Activated CD4-positive, alpha-beta memory T cell treated with anti-CD3 and anti-CD28 coated beads for 36 hours (primary cell): ENCODE data around the gene COG4. TPM values are rescaled to one million over a fixed set of nuclear protein-coding genes. Genes with fewer than 3 reads are reported as not detected.
A peak's percentile ranks its signal among the peaks of the same experiment; 100 is the strongest.

Experiments
- CTCF ChIA-PET: fragments of 350-600 bp; sonication (Branson Sonifier 250); formaldehyde crosslinking; loops from one replicate; lab custom pipeline; 2021; ENCODE audit warnings: antibody characterized with exemption, inconsistent platforms; lab: Charles Lee
- POLR2A ChIA-PET: fragments of 350-600 bp; sonication (Branson Sonifier 250); formaldehyde crosslinking; loops from one replicate; lab custom pipeline; 2021; ENCODE audit warnings: antibody characterized with exemption; lab: Charles Lee
- DNase-seq: peaks from one replicate; pipeline ENCODE4 v3.0.0-alpha.2; 2020
- H3K27ac Mint-ChIP-seq: one replicate; pipeline ENCODE4 v1.8.0; 2021; ENCODE audit warnings: mixed read lengths
- H3K27me3 Mint-ChIP-seq: one replicate; pipeline ENCODE4 v1.8.0; 2021; ENCODE audit warnings: mixed read lengths
- H3K36me3 Mint-ChIP-seq: one replicate; pipeline ENCODE4 v1.8.0; 2021; ENCODE audit warnings: mixed read lengths
- H3K4me1 Mint-ChIP-seq: one replicate; pipeline ENCODE4 v1.8.0; 2021; ENCODE audit warnings: low read depth, mixed read lengths
- H3K4me3 Mint-ChIP-seq: one replicate; pipeline ENCODE4 v1.8.0; 2021; ENCODE audit warnings: mild to moderate bottlenecking, mixed read lengths
- H3K9me3 Mint-ChIP-seq: one replicate; pipeline ENCODE4 v1.8.0; 2021; ENCODE audit warnings: mixed read lengths
- intact Hi-C: fragments of 100-400 bp; cut with micrococcal nuclease; formaldehyde crosslinking; loops from one replicate; pipeline ENCODE4 v1.15.1; 2023
- total RNA-seq, 2 experiments: library from RNA; stranded (reverse); gene quantifications; one replicate each; pipeline ENCODE4 v1.2.3, GENCODE V29; 2021

COG4 gene
- total RNA-seq, 2 experiments from 2014 or later, result 35.9 to 40.2 TPM

- H3K36me3 Mint-ChIP-seq, result peaks cover 2% of the 10 kb centered on the region
- ChIA-PET CTCF (no interaction called here), POLR2A (interaction anchor here (0.6 kb wide), 1 partner anchor 74 kb away, joined by 3 read pairs; no protein-coding TSS in a partner anchor)
- H3K9me3 Mint-ChIP-seq, result no peaks in the 10 kb centered on the region
- no peak overlapping the region for H3K4me3 Mint-ChIP-seq
- H3K4me1 Mint-ChIP-seq, result no peaks in the 10 kb centered on the region
- no peaks in the 10 kb centered on the region for H3K27me3 Mint-ChIP-seq
- DNase-seq, result no peak
- intact Hi-C loops, result no loop called here
- no peak overlapping the region for H3K27ac Mint-ChIP-seq
Measured at GRCh38 chr16:70468776-70469525, 54.4 kb downstream of the COG4 start.

GRCh38 chr16:70467608-70468007, 55.7 kb downstream of the COG4 start:
- no peaks in the 10 kb centered on the region for H3K36me3 Mint-ChIP-seq
- no peak overlapping the region for H3K27ac Mint-ChIP-seq
- no peaks in the 10 kb centered on the region for H3K9me3 Mint-ChIP-seq
- H3K4me3 Mint-ChIP-seq, result no peak overlapping the region
- no peak for DNase-seq
- intact Hi-C loops, result no loop called here
- ChIA-PET POLR2A (no interaction called here), CTCF (no interaction called here)
- no peaks in the 10 kb centered on the region for H3K27me3 Mint-ChIP-seq
- H3K4me1 Mint-ChIP-seq, result no peaks in the 10 kb centered on the region

- H3K4me1 Mint-ChIP-seq, result no peaks in the 10 kb centered on the region
- intact Hi-C loops, result no loop called here
- no peak overlapping the region for H3K27ac Mint-ChIP-seq
- H3K27me3 Mint-ChIP-seq, result no peaks in the 10 kb centered on the region
- DNase-seq, result no peak
- no peak overlapping the region for H3K4me3 Mint-ChIP-seq
- ChIA-PET CTCF (no interaction called here), POLR2A (no interaction called here)
- H3K9me3 Mint-ChIP-seq, result no peaks in the 10 kb centered on the region
- H3K36me3 Mint-ChIP-seq, result no peaks in the 10 kb centered on the region
Measured at GRCh38 chr16:70467113-70467512, 56.2 kb downstream of the COG4 start.

- CTCF ChIA-PET, result no interaction called here
- H3K4me3 Mint-ChIP-seq, result no peak overlapping the region
Measured at GRCh38 chr16:70466805-70467076, 56.6 kb downstream of the COG4 start.

GRCh38 chr16:70465999-70466804, 57.2 kb downstream of the COG4 start:
- no peaks in the 10 kb centered on the region for H3K4me1 Mint-ChIP-seq
- no peaks in the 10 kb centered on the region for H3K27me3 Mint-ChIP-seq
- no peak overlapping the region for H3K27ac Mint-ChIP-seq
- intact Hi-C loops, result no loop called here
- POLR2A ChIA-PET, result no interaction called here
- no peaks in the 10 kb centered on the region for H3K36me3 Mint-ChIP-seq
- no peak overlapping the region for H3K4me3 Mint-ChIP-seq
- CTCF ChIA-PET, result no interaction called here
- no peak for DNase-seq
- no peaks in the 10 kb centered on the region for H3K9me3 Mint-ChIP-seq

More at GRCh38 chr16:70466805-70467076, 56.6 kb downstream of the COG4 start:
- DNase-seq, result no peak
- H3K36me3 Mint-ChIP-seq, result no peaks in the 10 kb centered on the region
- no peaks in the 10 kb centered on the region for H3K27me3 Mint-ChIP-seq
- H3K27ac Mint-ChIP-seq, result no peak overlapping the region
- intact Hi-C loops, result no loop called here
- no peaks in the 10 kb centered on the region for H3K9me3 Mint-ChIP-seq
- POLR2A ChIA-PET, result no interaction called here
- H3K4me1 Mint-ChIP-seq, result no peaks in the 10 kb centered on the region

GRCh38 chr16:70463235-70463634, 60.1 kb downstream of the COG4 start:
- ChIA-PET CTCF (no interaction called here), POLR2A (no interaction called here)
- no peak for DNase-seq
- H3K4me3 Mint-ChIP-seq, result no peak overlapping the region
- no peaks in the 10 kb centered on the region for H3K27me3 Mint-ChIP-seq
- H3K9me3 Mint-ChIP-seq, result no peaks in the 10 kb centered on the region
- intact Hi-C loops, result no loop called here
- H3K27ac Mint-ChIP-seq, result no peak overlapping the region
- H3K4me1 Mint-ChIP-seq, result no peaks in the 10 kb centered on the region
- H3K36me3 Mint-ChIP-seq, result no peaks in the 10 kb centered on the region

GRCh38 chr16:70460737-70461261, 62.6 kb downstream of the COG4 start:
- ChIA-PET POLR2A (no interaction called here), CTCF (interaction anchor here (1.4 kb wide), 1 partner anchor 193 kb away, joined by 3 read pairs; no protein-coding TSS in a partner anchor)
- Mint-ChIP-seq H3K27me3 (no peaks in the 10 kb centered on the region), H3K4me1 (peaks cover 5% of the 10 kb centered on the region), H3K9me3 (no peaks in the 10 kb centered on the region), H3K4me3 (no peak overlapping the region), H3K36me3 (no peaks in the 10 kb centered on the region), H3K27ac (no peak overlapping the region)
- no peak for DNase-seq
- intact Hi-C loops, result no loop called here

GRCh38 chr16:70457446-70458166, 65.7 kb downstream of the COG4 start:
- ChIA-PET CTCF (no interaction called here), POLR2A (no interaction called here)
- intact Hi-C loops, result no loop called here
- no peak overlapping the region for H3K4me3 Mint-ChIP-seq
- no peaks in the 10 kb centered on the region for H3K27me3 Mint-ChIP-seq
- H3K9me3 Mint-ChIP-seq, result no peaks in the 10 kb centered on the region
- DNase-seq, result no peak
- H3K36me3 Mint-ChIP-seq, result no peaks in the 10 kb centered on the region
- H3K4me1 Mint-ChIP-seq, result peaks cover 12% of the 10 kb centered on the region
- H3K27ac Mint-ChIP-seq, result no peak overlapping the region

GRCh38 chr16:70455910-70456309, 67.4 kb downstream of the COG4 start:
- H3K4me1 Mint-ChIP-seq, result peaks cover 12% of the 10 kb centered on the region
- H3K27me3 Mint-ChIP-seq, result no peaks in the 10 kb centered on the region
- intact Hi-C loops, result loop anchor here (2.0 kb wide), 1 partner anchor 67 kb away; the partner anchor contains the start of genes COG4 and SF3B3
- no peak for DNase-seq
- no peak overlapping the region for H3K4me3 Mint-ChIP-seq
- ChIA-PET POLR2A (interaction anchor here (0.7 kb wide), 1 partner anchor 15 kb away, joined by 4 read pairs; no protein-coding TSS in a partner anchor), CTCF (interaction anchor here (1.0 kb wide), 2 partner anchors 61 to 64 kb away, joined by 4 read pairs; no protein-coding TSS in a partner anchor)
- H3K36me3 Mint-ChIP-seq, result no peaks in the 10 kb centered on the region
- H3K27ac Mint-ChIP-seq, result no peak overlapping the region
- no peaks in the 10 kb centered on the region for H3K9me3 Mint-ChIP-seq

- CTCF ChIA-PET, result interaction anchor here (0.6 to 2.6 kb wide), 8 partner anchors 10 to 168 kb away, joined by 3 to 7 read pairs (median 4); partner anchors contain the start of gene ST3GAL2
- Mint-ChIP-seq H3K36me3 (no peaks in the 10 kb centered on the region), H3K9me3 (no peaks in the 10 kb centered on the region), H3K4me3 (peak within 1 kb of the TSS; percentile 85), H3K4me1 (peaks cover 12% of the 10 kb centered on the region), H3K27ac (peak within 1 kb of the TSS; percentile 67), H3K27me3 (no peaks in the 10 kb centered on the region)
- intact Hi-C loops, result loop anchor here (1.0 to 2.0 kb wide), 5 partner anchors 15 to 73 kb away; partner anchors contain the start of genes COG4, SF3B3 and ST3GAL2
- POLR2A ChIA-PET, result interaction anchor here (0.6 to 3.7 kb wide), 5 partner anchors 14 to 1286 kb away, joined by 4 to 11 read pairs (median 4); partner anchors contain the start of gene ST3GAL2
- DNase-seq, result peak; percentile 69
Measured at GRCh38 chr16:70454222-70455034, 68.9 kb downstream of the COG4 start, which contains the start of gene FCSK. Gene FCSK (plus strand): TSS chr16:70454595. CDS start chr16:70463191, 8,596 bp downstream.

- peak overlapping the region; percentile 67 for H3K27ac Mint-ChIP-seq
- no peaks in the 10 kb centered on the region for H3K9me3 Mint-ChIP-seq
- H3K4me1 Mint-ChIP-seq, result peaks cover 12% of the 10 kb centered on the region
- no peaks in the 10 kb centered on the region for H3K27me3 Mint-ChIP-seq
- H3K4me3 Mint-ChIP-seq, result peak overlapping the region; percentile 85
- POLR2A ChIA-PET, result interaction anchor here (0.6 to 3.7 kb wide), 5 partner anchors 14 to 1285 kb away, joined by 4 to 11 read pairs (median 4); partner anchors contain the start of gene ST3GAL2
- no peaks in the 10 kb centered on the region for H3K36me3 Mint-ChIP-seq
- CTCF ChIA-PET, result interaction anchor here (0.6 to 2.6 kb wide), 8 partner anchors 10 to 168 kb away, joined by 3 to 7 read pairs (median 4); partner anchors contain the start of gene ST3GAL2
- no peak for DNase-seq
- intact Hi-C loops, result loop anchor here (1.0 to 2.0 kb wide), 5 partner anchors 15 to 73 kb away; partner anchors contain the start of genes COG4, SF3B3 and ST3GAL2
Measured at GRCh38 chr16:70453892-70454221, 69.5 kb downstream of the COG4 start.
